Left forelimb (tissue), 1 donor: ENCODE results near the gene NBPF4.
"Not testable (repeated sequence)": the region's sequence is repeated elsewhere in the genome, so short reads cannot be mapped to it uniquely, and the experiment has no call there.

Experiments
- DNase-seq: peaks from one replicate; pipeline ENCODE4 v3.0.0-alpha.2; 2018; ENCODE audit warnings: low spot score

The NBPF4 gene, protein sequence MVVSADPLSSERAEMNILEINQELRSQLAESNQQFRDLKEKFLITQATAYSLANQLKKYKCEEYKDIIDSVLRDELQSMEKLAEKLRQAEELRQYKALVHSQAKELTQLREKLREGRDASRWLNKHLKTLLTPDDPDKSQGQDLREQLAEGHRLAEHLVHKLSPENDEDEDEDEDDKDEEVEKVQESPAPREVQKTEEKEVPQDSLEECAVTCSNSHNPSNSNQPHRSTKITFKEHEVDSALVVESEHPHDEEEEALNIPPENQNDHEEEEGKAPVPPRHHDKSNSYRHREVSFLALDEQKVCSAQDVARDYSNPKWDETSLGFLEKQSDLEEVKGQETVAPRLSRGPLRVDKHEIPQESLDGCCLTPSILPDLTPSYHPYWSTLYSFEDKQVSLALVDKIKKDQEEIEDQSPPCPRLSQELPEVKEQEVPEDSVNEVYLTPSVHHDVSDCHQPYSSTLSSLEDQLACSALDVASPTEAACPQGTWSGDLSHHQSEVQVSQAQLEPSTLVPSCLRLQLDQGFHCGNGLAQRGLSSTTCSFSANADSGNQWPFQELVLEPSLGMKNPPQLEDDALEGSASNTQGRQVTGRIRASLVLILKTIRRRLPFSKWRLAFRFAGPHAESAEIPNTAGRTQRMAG

DNA sequence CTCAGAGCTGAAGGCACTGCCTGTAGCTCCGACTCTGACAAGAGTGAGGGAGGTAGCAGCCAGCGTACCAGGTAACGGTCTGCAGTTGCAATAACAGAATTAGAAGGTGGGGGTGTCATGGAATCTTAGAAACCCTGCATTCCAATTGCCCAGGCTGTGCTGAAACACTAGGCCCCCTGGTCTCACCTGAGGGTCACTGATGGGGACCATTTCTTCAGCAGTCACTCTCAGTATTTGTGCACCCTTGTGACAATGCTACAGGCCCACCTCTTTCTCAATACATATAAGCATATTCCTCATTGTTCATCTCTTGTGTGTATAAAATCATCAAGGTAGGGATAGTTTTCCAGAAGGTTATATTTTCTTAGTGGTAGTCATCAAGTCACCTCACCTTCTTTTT lies at the start of gene NBPF4:
Gene NBPF4, minus strand, starts transcription at position 101 of the 400 bp plus-strand sequence. CDS start 315 bp downstream, outside the sequence.
- not testable (repeated sequence) for DNase-seq

DNA sequence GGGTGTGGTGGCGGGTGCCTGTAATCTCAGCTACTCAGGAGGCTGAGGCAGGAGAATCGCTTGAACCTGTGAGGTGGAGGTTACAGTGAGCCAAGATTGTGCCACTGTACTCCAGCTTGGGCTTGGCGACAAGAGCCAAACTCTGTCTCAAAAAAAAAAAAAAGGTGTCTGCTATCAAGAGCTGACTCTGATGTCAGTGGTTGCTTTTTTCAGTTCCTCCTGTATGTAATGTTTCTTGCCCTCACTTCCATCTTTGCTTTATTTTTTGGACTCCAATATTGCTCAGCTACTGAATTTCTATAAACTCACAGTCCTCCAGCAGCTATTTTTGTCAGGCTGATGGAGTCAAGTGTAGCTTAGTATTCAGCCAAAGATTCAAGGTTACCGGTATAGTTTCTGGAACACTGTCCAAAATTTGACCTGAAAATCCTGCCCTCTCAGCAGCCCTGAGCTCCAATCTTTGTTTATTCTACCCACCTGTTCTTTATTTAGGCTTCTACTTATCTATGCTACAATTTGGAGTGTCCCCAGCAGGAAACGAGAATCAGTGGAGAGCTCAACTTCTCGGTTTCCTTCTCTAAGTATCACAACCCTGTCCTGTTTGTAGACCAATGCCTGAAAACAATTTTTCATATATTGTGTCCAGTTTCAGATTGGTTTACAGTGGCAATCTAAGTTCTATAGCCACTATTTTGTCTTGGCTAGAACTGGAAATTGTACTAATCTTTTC lies 38.8 kb upstream of the NBPF4 start:
- not testable (repeated sequence) for DNase-seq

DNA sequence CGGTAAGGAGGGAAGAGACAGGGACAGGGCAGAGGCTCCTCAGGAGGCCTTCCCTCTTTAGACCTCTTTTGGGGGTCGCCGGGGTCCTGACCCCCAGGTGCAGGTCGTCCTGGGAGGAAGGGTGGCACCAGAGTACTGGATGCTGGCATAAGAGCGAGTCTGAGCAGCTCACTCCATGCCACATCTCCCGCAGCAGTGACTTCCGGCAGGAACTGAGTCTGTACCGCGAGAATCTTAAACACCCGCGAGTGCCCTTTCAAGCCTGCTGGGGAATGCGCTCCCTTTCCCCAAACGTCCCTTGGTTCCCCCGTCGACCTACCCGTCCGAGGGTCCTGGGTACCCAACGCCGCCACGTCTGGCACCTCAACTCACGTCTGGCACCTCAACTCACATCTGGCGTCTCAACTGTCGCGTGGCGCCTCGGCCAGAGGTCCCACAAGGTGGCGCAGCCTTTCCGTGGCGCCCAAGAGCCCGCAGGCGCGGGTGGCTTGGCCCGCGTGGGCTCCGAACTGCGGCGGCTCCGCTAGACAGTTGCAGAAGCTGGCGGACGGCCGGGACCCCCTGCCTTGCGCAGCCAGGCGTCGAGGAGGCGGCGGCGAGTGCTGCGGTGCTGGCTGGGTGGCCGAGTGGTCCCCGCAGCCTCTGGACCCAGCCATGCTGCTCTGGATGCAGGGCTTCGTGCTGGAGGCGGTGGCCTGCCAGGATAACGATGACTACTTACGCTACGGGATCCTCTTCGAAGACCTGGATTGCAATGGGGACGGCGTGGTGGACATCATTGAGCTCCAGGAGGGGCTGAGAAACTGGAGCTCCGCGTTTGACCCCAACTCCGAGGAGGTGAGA lies 28.8 kb upstream of the NBPF4 start:
- DNase-seq = not testable (repeated sequence)

DNA sequence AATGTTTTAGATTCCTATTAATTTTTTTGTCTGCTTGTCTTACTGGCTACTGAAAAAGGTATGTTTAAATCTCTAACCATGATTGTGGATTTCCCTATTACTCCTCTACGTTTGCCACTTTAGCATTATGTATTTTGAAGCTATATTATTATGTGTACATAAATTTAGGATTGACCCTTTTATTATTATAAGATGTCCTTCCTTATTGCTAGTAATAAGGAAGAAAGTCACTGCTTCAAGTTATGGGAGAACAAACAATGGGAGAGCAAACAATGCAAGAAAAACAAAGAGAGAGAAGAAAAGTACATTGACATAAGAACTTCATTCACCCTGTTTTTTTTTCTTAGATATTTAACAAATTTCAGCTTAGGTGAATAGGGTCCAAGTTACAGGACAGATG lies 23.2 kb upstream of the NBPF4 start:
- DNase-seq = not testable (repeated sequence)

DNA sequence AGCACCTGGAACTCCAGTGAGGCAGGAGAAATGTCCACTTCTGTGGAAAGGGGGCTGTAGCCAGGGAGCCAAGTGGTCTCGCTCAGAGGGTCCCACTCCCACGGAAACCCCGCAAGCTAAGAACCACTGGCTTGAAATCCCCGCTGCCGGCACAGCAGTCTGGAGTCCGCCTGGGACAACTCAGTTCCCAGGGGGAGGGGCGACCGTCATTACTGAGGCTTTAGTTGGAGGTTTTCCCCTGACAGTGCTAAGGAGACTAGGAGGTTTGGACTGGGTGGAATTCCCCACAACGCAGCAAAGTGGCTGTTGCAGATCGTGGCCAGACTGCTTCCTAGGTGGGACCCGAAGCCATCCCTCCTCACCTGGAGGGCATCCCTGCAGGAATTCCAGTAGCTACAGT lies 18.1 kb upstream of the NBPF4 start:
- not testable (repeated sequence) for DNase-seq

DNA sequence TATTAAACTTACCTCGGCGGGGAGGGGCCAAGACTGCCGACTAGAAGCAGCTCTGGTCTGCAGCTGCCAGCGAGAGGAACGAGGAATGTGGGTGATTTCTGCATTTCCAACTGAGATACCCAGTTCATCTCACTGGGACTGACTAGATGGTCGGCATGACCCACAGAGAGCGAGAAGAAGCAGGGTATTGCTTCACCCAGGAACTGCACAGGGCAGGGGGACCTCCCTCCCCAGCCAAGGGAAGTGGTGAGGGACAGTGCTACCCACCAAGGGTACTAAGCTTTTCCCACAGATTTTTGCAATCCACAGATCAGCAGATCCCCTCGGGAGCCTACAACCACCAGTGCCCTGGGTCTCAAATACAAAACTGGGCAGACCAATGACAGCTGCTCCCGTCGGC lies 17.6 kb upstream of the NBPF4 start:
- not testable (repeated sequence) for DNase-seq

DNA sequence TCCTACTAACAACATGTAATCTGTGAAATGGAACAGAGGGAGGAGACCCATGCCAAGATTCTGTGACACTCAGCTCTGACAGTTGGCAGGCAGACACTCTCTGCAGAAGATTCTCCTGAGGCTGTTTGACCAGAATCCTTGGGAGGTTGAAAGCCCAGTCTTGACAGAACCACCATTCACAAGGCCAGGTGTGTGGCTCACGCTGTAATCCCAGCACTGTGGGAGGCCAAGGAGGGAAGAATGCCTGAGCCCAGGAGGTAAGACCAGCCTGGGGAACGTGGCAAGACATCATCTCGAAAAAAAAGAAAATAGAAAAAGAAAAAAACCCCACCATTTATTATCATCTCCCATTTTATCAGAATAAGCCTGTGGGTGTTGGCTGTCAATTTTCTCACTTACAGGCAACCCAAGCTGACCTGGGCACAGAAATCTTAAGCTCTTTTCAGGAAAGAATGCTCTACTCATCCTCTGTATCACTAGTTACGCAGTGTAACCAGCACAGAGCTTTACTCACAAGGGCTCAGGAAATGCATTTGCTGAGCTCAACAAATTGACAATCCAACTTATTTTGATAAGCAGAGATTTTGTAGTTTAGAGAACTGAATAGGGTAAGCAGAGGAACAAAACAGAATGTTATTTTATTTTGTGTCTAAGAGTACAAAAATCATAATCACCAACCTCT lies 16.8 kb upstream of the NBPF4 start:
- DNase-seq = not testable (repeated sequence)

DNA sequence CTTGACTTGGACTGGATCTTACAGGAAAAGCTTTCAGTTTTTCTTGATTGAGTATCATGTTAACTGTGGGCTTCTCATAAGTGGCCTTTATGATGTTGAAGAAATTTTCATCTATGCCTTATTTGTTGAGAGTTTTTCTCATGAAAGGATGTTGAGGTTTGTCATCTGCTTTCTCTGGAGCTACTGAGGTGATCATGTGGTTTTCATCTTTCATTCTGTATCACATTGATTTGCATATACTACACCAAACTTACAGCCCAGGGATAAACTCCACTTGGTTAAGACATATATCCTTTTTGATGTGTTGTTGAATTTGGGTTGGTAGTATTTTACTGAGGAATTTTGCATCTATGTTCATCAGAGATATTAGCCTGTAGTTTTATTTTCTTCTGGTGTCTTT lies 11.6 kb upstream of the NBPF4 start:
- not testable (repeated sequence) for DNase-seq

DNA sequence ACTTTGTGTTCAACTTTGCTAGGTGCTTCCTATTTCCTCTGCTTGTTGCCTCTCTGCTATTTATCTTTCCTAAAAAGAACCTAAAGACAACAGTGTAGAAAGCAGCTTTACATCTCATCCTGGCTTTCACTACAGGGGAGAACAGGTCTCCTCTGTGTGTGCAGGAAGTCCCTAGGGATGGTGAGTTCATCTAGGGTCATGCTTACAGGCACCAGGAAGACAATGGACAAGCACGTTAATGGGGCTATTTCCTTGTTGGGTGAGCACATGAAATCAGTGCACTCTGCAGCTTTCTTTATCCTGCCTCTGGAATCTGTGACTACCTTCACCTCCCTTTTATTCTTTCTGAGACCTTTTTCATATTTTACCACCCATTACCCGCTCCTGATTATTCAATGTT lies 4.5 kb downstream of the NBPF4 start:
- not testable (repeated sequence) for DNase-seq

DNA sequence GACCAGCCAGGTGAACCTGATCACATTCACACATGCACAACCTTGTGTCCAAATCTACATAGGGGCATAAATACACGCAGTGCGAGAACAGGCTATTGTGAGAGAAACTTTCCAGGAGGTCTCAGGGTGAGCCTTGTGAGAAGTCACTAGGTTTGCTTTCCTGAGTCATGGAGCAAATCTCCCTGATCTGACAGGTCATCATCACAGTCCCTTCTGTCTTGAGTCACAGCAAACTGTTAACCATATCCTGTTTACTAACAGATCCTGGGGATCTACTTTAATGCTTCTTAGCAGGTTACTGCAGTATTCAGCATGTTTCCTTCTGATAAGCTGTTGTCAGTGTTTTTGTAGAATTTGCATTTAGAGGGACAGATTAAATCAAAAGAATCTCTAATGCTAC lies 8.6 kb downstream of the NBPF4 start:
- not testable (repeated sequence) for DNase-seq

DNA sequence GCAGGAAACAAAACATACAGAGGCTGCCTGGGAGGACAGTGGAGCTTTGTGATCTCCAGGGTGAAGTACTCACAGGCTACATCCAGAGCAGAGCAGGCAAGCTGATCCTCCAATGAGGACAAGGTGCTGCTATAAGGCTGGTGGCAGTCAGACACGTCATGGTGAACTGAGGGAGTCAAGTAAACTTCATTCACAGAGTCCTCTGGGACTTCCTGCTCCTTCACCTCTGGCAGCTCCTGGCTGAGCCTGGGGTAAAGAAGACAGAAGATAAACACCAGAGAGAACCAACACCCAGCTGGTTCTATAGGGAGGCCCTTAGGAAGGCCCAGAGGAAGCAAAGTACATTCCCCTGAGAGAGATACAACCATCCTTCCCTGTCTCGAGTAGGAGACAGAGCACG lies 11.7 kb downstream of the NBPF4 start:
- not testable (repeated sequence) for DNase-seq

DNA sequence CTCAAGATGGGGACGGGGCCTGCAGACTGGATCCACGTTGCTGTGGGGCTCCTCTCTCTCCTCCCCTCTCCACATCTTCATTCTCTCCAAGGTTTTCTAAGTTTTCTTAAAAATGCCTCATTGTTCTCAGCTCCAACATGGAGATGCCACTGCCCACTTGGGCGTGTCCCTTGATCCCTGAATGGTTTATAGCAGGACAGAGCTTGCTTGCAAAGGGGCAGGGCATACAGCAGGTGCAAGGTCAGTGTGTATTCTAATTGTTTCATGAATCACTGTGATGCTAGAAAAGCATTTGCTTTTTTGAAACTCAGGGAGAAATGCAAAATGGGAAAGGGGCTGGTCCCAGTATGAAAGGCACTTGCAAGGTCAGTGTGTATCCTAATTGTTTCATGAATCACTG lies 13.9 kb downstream of the NBPF4 start:
- DNase-seq = not testable (repeated sequence)

DNA sequence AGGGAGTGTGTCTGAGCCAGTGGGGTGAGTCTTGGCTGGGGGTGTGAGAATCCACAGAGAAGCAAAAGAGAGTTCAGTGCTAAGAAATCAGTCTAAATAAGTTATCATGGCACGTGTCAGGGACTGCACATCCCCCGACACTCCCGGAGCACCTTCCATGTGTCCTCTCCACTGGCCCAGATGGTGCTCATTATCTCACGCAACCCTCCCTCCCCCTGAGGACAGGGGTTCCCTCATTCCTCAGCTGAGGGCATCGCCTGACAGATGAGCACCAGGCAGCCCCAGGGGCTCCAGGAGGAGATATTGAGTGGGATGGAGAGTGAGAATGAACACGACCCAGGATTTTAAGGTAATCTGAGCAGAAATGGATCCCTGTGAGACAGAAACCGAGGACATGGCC lies 16.1 kb downstream of the NBPF4 start:
- DNase-seq = not testable (repeated sequence)

DNA sequence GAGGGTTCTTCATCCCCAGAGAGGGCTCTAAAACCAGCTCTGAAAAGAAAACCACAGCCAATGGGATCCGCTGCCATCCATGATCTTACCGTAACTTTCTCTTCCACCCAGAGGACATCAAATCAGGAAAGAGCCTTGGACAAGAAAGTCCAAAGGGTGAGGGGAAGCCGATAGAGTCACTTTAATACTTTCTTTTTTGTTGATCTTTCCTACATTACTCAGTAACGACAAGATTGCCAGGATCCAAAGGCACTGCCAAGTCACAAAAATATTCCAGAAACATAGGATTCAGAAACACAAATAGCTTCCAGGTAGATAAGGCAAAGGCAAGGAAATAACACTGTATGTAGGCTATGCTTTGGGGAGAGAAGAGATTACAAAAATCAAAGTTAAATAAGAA lies 17.0 kb downstream of the NBPF4 start:
- DNase-seq = not testable (repeated sequence)

DNA sequence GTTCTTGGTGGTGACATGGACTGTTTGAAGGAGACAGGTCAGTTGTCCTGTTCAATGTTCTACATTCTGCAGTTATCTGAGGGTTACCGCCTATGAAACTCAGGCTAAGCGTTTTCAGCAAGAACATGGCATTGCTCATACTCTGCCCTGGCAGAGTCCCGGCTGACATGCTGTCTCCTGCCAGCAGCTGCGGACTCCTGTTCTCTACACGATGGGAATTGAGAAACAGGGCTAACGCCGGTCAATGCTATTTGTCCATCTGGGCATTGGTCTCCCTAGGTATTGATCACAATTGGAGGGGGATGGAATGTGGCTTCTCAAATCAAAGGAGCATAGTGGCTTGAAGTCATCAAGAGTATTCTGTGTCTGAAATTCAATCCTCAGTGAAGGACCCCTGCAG lies 20.6 kb downstream of the NBPF4 start:
- DNase-seq = not testable (repeated sequence)

DNA sequence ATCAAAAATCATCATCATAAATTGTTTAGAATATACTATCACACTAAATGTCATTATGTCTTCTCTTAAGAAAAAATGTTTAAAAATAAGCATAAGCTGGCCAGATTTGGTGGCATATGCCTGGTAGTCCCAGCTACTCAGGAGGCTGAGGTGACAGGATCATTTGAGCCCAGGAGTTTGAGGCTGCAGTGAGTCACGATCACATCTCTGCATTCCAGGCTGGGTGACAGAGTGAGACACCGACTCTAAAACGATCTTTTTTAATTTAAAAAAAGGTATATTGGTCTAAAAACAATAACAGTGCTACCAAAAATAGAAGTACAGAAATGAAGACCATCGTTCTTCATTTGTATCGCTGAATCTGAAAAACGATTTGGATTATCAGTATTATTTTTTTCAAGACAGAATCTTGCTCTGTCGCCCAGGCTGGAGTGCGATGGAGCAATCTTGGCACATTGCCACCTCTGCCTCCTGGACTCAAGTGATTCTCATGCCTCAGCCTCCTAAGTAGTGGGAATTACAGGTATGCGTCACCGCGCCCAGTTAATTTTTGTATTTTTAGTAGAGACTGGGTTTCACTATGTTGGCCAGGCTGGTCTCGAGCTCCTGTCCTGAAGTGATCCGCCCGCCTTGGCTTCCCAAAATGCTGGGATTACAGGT lies 26.2 kb downstream of the NBPF4 start:
- not testable (repeated sequence) for DNase-seq

DNA sequence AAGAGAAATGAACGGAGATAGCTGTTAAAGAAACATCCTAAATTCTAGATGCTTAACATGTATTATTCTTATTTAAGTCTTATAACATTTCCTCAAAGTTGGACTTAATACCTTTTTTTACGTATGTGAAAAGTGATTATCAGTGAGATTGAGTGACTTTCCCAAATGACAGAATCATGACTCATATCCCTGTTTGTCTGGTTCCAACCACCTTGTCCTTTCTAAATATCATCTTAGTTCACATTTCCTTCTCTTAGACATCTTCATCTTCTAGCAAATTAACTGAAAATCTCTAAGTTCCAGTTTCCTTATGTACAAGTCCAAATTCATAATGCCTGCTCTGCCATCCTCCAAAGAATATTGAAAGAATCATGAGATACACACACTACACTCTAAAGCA lies 26.9 kb downstream of the NBPF4 start:
- DNase-seq = not testable (repeated sequence)

DNA sequence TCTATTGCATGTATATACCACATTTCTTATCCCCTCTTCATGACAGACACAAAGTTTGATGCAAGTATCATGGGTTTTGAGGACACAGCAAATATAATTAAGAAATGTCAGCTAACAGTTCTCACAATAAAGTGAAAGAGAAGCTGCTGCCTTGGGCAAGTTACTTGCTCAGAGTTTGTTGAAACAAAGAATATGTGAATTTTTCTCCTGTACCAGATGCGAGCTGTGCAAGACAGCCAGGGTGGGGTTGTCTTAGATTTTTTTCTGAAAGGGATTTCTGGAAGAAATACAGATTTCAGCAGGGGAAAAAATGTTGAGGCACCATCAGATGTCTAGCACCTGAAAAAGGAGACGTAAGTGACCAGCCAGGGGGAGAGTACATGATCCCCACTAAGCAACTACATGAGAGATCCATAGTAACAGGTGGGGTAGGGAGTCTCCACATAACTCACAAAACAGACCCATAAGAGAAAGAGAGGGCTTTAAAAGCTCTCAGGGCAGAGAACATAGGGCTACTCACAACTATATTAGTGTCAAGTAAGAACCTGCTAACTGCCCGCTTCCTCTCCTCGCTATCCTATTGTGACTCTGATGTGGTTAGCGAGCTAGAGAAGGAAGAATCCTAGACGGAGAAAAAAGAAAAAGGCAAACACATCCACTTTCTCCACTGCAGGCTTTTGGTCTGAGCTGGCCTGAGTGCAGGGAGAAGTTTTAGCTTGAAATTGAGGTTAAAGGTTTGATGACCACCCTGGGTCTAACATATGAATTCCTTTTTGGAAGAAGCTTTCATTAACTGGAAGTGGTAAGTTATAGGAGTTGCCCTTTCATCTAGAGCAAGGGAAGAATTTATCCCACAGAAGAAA lies 27.6 kb downstream of the NBPF4 start:
- not testable (repeated sequence) for DNase-seq

DNA sequence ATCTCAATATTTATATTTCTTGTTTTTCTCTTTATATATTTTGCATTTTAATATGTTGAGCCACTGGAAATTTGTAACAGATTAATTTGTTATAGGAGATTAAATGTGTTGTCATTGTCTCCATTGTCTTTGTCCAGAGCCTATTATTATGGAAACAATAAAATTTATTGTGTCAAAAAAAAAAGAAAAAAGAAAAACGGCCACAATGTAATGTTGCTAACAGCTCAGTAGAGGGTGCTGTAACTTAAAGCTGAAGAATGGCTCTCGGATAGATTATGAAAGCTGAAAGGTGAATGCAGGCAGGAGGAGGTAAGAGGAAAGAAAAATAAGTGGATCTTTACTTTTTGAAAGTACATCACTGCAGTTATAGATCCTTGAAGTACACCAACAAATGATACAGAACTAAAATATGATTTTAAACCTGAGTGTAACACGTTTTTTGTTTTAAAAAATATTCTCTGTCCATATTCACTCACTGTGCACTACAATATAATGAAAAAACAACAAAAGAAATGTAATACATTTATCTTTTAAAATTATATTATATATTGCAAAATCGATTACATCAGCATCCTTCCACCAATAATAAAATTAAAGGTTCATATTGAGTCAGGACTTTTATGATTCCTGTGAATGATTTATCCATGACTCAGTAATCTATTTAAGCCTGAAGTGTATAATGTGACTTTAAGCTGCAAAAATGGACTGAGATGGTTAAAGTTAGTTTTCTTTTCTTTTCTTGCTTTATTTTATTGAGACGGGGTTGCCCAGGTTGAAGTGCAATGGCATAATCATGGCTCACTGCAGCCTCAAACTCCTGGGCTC lies 29.0 kb downstream of the NBPF4 start:
- DNase-seq = not testable (repeated sequence)
